Epithelial cell of proximal tubule (primary cell): Measurements from ENCODE around the gene MS4A2. TPM values are rescaled to one million over a fixed set of nuclear protein-coding genes. Genes with fewer than 3 reads are reported as not detected.
"Not testable (repeated sequence)": the region's sequence is repeated elsewhere in the genome, so short reads cannot be mapped to it uniquely, and the experiment has no call there.

Source experiments
- DNase-seq: peaks from one replicate; pipeline ENCODE4 v3.0.0-alpha.2; 2011; ENCODE audit warnings: low read depth
- H3K4me3 ChIP-seq: 2 replicates; pipeline ENCODE4 v1.5.1; 2011; ENCODE audit warnings: low read depth, mild to moderate bottlenecking, low read length
- CTCF ChIP-seq: conservative IDR thresholded peaks from 2 replicates; pipeline ENCODE4 v1.5.1; 2012; ENCODE audit warnings: low read depth, mild to moderate bottlenecking, low read length
- total RNA-seq: library from RNA; depleted of rRNA; stranded (reverse); fragments of >200 nt; gene quantifications from 2 replicates; pipeline ENCODE4 v1.2.3, GENCODE V29; 2015

Gene MS4A2
- total RNA-seq, 1 donor from 2014 or later, result not detected

- no peak for TF ChIP-seq CTCF
- no peak for DNase-seq
- no peak overlapping the region for H3K4me3 ChIP-seq
Measured at GRCh38 chr11:60084631-60085273, 3.7 kb upstream of the MS4A2 start.

- TF ChIP-seq CTCF, result no peak
- H3K4me3 ChIP-seq, result no peak overlapping the region
- DNase-seq, result no peak
Measured at GRCh38 chr11:60085909-60086308, 2.6 kb upstream of the MS4A2 start.

- H3K4me3 ChIP-seq, result no peak overlapping the region
- no peak for TF ChIP-seq CTCF
- no peak for DNase-seq
Measured at GRCh38 chr11:60087239-60087638, 1.2 kb upstream of the MS4A2 start.

GRCh38 chr11:60095477-60096120 lies 7.1 kb downstream of the MS4A2 start:
- DNase-seq, result no peak
- TF ChIP-seq CTCF, result no peak
- no peak overlapping the region for H3K4me3 ChIP-seq

- DNase-seq, result no peak
- no peak for TF ChIP-seq CTCF
- H3K4me3 ChIP-seq, result no peak overlapping the region
Measured at GRCh38 chr11:60097189-60097588, 8.7 kb downstream of the MS4A2 start.

- no peak overlapping the region for H3K4me3 ChIP-seq
- DNase-seq, result peak; percentile 70
- no peak for TF ChIP-seq CTCF
Measured at GRCh38 chr11:60098508-60098907, 10.0 kb downstream of the MS4A2 start.

GRCh38 chr11:60100516-60100915 lies 12.1 kb downstream of the MS4A2 start:
- H3K4me3 ChIP-seq, result no peak overlapping the region
- DNase-seq, result no peak
- no peak for TF ChIP-seq CTCF

- not testable (repeated sequence) for DNase-seq, H3K4me3 ChIP-seq
Measured at GRCh38 chr11:60101368-60101767, 12.9 kb downstream of the MS4A2 start.

- DNase-seq, H3K4me3 ChIP-seq: not testable (repeated sequence)
Measured at GRCh38 chr11:60104471-60105115, 16.1 kb downstream of the MS4A2 start.

- not testable (repeated sequence) for H3K4me3 ChIP-seq, DNase-seq
Measured at GRCh38 chr11:60108631-60109030, 20.2 kb downstream of the MS4A2 start.
